ENCODE data around the gene APBA1. TPM values are rescaled to one million over a fixed set of nuclear protein-coding genes. Genes with fewer than 3 reads are reported as not detected.
A peak's percentile ranks its signal among the peaks of the same experiment; 100 is the strongest.

Gene APBA1
- total RNA-seq, 6 experiments from 2014 or later, result 17.6 to 25.6 (median 20.7) TPM

GRCh38 chr9:69433968-69434367 is 238.2 kb downstream of the APBA1 start:
- peaks cover 26% of the 10 kb centered on the region for H3K4me1 Mint-ChIP-seq (ENCODE audit: low read depth)
- no peaks in the 10 kb centered on the region for H3K27me3 Mint-ChIP-seq (ENCODE audit: insufficient read depth)
- DNase-seq, result no peak
- TF ChIP-seq CTCF (IDR thresholded peaks at IDR 0.05), result no peak
- H3K9me3 Mint-ChIP-seq, result no peaks in the 10 kb centered on the region
- peaks cover 16% of the 10 kb centered on the region for H3K36me3 Mint-ChIP-seq (ENCODE audit: low read depth)
- no peak overlapping the region; the same call in 1 of the 2 replicates for H3K27ac Mint-ChIP-seq
- no peak overlapping the region for H3K4me3 Mint-ChIP-seq

- Mint-ChIP-seq H3K36me3 (ENCODE audit: low read depth) (peaks cover 16% of the 10 kb centered on the region), H3K27me3 (ENCODE audit: insufficient read depth) (no peaks in the 10 kb centered on the region), H3K4me3 (no peak overlapping the region; the same call in 1 of the 2 replicates), H3K9me3 (no peaks in the 10 kb centered on the region), H3K27ac (peak overlapping the region; percentile 43; the same call in 1 of the 2 replicates), H3K4me1 (ENCODE audit: low read depth) (peaks cover 26% of the 10 kb centered on the region)
- TF ChIP-seq CTCF (IDR thresholded peaks at IDR 0.05), result no peak
- peak; percentile 70 for DNase-seq
Measured at GRCh38 chr9:69433392-69433791, 238.8 kb downstream of the APBA1 start.

GRCh38 chr9:69432623-69433022 is 239.5 kb downstream of the APBA1 start:
- H3K36me3 Mint-ChIP-seq (ENCODE audit: low read depth), result peaks cover 20% of the 10 kb centered on the region
- no peak overlapping the region for H3K4me3 Mint-ChIP-seq
- DNase-seq, result no peak
- peaks cover 26% of the 10 kb centered on the region for H3K4me1 Mint-ChIP-seq (ENCODE audit: low read depth)
- H3K27me3 Mint-ChIP-seq (ENCODE audit: insufficient read depth), result no peaks in the 10 kb centered on the region; the same call in 1 of the 2 replicates
- peak overlapping the region; percentile 43; the same call in 1 of the 2 replicates for H3K27ac Mint-ChIP-seq
- H3K9me3 Mint-ChIP-seq, result no peaks in the 10 kb centered on the region
- no peak for TF ChIP-seq CTCF (IDR thresholded peaks at IDR 0.05)

GRCh38 chr9:69431777-69432176 is 240.4 kb downstream of the APBA1 start:
- H3K27ac Mint-ChIP-seq, result no peak overlapping the region
- no peaks in the 10 kb centered on the region for H3K9me3 Mint-ChIP-seq
- no peak for DNase-seq
- H3K4me3 Mint-ChIP-seq, result no peak overlapping the region
- peaks cover 20% of the 10 kb centered on the region for H3K36me3 Mint-ChIP-seq (ENCODE audit: low read depth)
- no peaks in the 10 kb centered on the region; the same call in 1 of the 2 replicates for H3K27me3 Mint-ChIP-seq (ENCODE audit: insufficient read depth)
- H3K4me1 Mint-ChIP-seq (ENCODE audit: low read depth), result peaks cover 26% of the 10 kb centered on the region
- TF ChIP-seq CTCF (IDR thresholded peaks at IDR 0.05), result no peak

GRCh38 chr9:69431203-69431602 is 241.0 kb downstream of the APBA1 start:
- Mint-ChIP-seq H3K9me3 (no peaks in the 10 kb centered on the region), H3K27ac (no peak overlapping the region), H3K4me3 (no peak overlapping the region), H3K4me1 (ENCODE audit: low read depth) (peaks cover 26% of the 10 kb centered on the region), H3K27me3 (ENCODE audit: insufficient read depth) (no peaks in the 10 kb centered on the region; the same call in 1 of the 2 replicates), H3K36me3 (ENCODE audit: low read depth) (peaks cover 20% of the 10 kb centered on the region)
- no peak for DNase-seq
- TF ChIP-seq CTCF (IDR thresholded peaks at IDR 0.05), result no peak

GRCh38 chr9:69430206-69430605 is 242.0 kb downstream of the APBA1 start:
- H3K9me3 Mint-ChIP-seq, result no peaks in the 10 kb centered on the region
- H3K27ac Mint-ChIP-seq, result no peak overlapping the region
- H3K36me3 Mint-ChIP-seq (ENCODE audit: low read depth), result peaks cover 20% of the 10 kb centered on the region
- TF ChIP-seq CTCF (IDR thresholded peaks at IDR 0.05), result no peak
- peaks cover 26% of the 10 kb centered on the region for H3K4me1 Mint-ChIP-seq (ENCODE audit: low read depth)
- H3K27me3 Mint-ChIP-seq (ENCODE audit: insufficient read depth), result no peaks in the 10 kb centered on the region; the same call in 1 of the 2 replicates
- no peak overlapping the region for H3K4me3 Mint-ChIP-seq
- no peak for DNase-seq

All from HFFc6 (cell line).